Thoracic aorta (tissue), 2 donors: Measurements from ENCODE around the gene SCN8A. TPM values are rescaled to one million over a fixed set of nuclear protein-coding genes. Genes with fewer than 3 reads are reported as not detected.

Source experiments
- ATAC-seq: fragments of 150-250 bp; one replicate; pipeline ENCODE4 v1.8.0; 2017; ENCODE audit warnings: low read depth; ENCODE audit not compliant: insufficient number of reproducible peaks, low FRiP score
- DNase-seq: peaks from one replicate; pipeline ENCODE4 v3.0.0-alpha.2; 2020; ENCODE audit warnings: low spot score
- H3K27ac ChIP-seq, 2 donors: fragments of 200-600 bp; sonication (generic); 1 replicate in 1 of 2; 2 replicates in 1 of 2; pipeline ENCODE4 v1.5.1; 2016; ENCODE audit warnings: mild to moderate bottlenecking in 2 of 2, moderate library complexity in 2 of 2
- H3K27me3 ChIP-seq: fragments of 200-600 bp; sonication (generic); replicated peaks from 2 replicates; pipeline ENCODE4 v1.6.0; 2016; ENCODE audit warnings: mild to moderate bottlenecking; ENCODE audit not compliant: insufficient read depth
- H3K36me3 ChIP-seq: fragments of 200-600 bp; sonication (generic); one replicate; pipeline ENCODE4 v1.5.1; 2016
- H3K4me1 ChIP-seq, 2 donors: fragments of 200-600 bp; sonication (generic); 1 replicate in 1 of 2; 2 replicates in 1 of 2; pipeline versions ENCODE4 v1.5.1 to v1.6.0; 2016; ENCODE audit warnings: low read depth in 2 of 2, mild to moderate bottlenecking in 1 of 2; ENCODE audit not compliant: control insufficient read depth in 1 of 2
- H3K4me3 ChIP-seq: fragments of 200-600 bp; sonication (generic); 2 replicates; pipeline ENCODE4 v1.5.1; 2016; ENCODE audit warnings: mild to moderate bottlenecking
- H3K9me3 ChIP-seq: fragments of 200-600 bp; sonication (generic); 2 replicates; pipeline ENCODE4 v1.5.1; 2016
- total RNA-seq, 2 donors: library from RNA; depleted of rRNA; stranded (reverse); fragments of >200 nt; gene quantifications; one replicate each; pipeline versions ENCODE4 v1.1.0 to v1.2.3, GENCODE V29; 2016
- TF ChIP-seq, protein P1 (sequence below): fragments of 200-600 bp; sonication (generic); IDR thresholded peaks from one replicate; pipeline ENCODE4 v1.5.1; 2019; ENCODE audit warnings: antibody characterized with exemption

Gene SCN8A
- total RNA-seq, 2 donors from 2014 or later = 0.54 TPM; not detected in 1

GRCh38 chr12:51694146-51694545, 103.1 kb downstream of the SCN8A start:
- ATAC-seq (no peak), DNase-seq (no peak)
- Histone ChIP-seq H3K36me3 (no peaks in the 10 kb centered on the region), H3K4me3 (no peak overlapping the region), H3K9me3 (no peaks in the 10 kb centered on the region), H3K27me3 (no peaks in the 10 kb centered on the region), H3K4me1 (no peaks in the 10 kb centered on the region), H3K27ac (no peak overlapping the region)
- TF ChIP-seq, protein P1, sequence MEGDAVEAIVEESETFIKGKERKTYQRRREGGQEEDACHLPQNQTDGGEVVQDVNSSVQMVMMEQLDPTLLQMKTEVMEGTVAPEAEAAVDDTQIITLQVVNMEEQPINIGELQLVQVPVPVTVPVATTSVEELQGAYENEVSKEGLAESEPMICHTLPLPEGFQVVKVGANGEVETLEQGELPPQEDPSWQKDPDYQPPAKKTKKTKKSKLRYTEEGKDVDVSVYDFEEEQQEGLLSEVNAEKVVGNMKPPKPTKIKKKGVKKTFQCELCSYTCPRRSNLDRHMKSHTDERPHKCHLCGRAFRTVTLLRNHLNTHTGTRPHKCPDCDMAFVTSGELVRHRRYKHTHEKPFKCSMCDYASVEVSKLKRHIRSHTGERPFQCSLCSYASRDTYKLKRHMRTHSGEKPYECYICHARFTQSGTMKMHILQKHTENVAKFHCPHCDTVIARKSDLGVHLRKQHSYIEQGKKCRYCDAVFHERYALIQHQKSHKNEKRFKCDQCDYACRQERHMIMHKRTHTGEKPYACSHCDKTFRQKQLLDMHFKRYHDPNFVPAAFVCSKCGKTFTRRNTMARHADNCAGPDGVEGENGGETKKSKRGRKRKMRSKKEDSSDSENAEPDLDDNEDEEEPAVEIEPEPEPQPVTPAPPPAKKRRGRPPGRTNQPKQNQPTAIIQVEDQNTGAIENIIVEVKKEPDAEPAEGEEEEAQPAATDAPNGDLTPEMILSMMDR = no peak

GRCh38 chr12:51695241-51696010, 104.4 kb downstream of the SCN8A start:
- Histone ChIP-seq H3K4me3 (no peak overlapping the region), H3K27me3 (no peaks in the 10 kb centered on the region), H3K36me3 (no peaks in the 10 kb centered on the region), H3K27ac (no peak overlapping the region), H3K9me3 (no peaks in the 10 kb centered on the region), H3K4me1 (no peaks in the 10 kb centered on the region)
- TF ChIP-seq, protein P1 = no peak
- DNase-seq (no peak), ATAC-seq (no peak)

DNA sequence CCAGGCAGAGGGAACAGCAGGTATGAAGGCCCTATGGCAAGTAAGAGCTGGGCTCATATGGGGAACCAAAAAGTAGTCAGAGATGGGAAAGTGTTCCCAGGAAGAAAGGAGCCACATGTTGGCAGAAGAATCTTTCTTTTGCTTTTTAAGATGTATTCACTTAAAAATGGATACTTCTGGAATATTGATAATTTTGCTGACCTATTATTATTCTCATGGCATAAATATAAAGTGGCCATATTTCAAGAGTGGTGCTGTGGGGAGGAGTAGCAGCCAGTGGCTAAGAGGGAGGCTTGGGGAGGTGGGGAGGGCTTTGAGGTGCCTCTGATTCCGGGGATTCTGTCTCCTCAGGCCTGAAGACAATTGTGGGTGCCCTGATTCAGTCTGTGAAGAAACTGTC, 108.2 kb downstream of the SCN8A start:
- H3K36me3 ChIP-seq = no peaks in the 10 kb centered on the region
- ATAC-seq (no peak), DNase-seq (no peak)
- no peaks in the 10 kb centered on the region for H3K9me3 ChIP-seq
- H3K27me3 ChIP-seq = no peaks in the 10 kb centered on the region
- TF ChIP-seq, protein P1 = no peak
- no peak overlapping the region for H3K4me3 ChIP-seq
- H3K4me1 ChIP-seq = no peaks in the 10 kb centered on the region
- H3K27ac ChIP-seq = no peak overlapping the region

DNA sequence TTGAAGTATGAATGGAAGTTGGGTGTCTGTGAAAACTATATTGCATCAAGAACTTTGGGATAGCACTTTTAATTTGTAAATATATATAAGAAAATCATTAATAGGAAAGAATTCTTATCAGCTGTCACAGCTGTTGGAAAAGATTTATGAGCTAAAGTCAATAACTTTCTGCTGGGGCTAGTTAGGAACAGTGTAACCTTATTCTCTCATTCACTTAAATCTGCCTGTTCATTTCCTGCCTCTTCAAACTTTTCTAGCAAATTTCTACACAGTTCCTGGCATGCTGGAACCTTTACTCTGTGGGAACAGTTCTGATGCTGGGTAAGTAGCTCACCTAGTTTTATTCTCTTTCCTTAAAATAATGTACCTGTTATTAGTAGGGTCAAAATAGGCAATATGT, 109.9 kb downstream of the SCN8A start:
- no peak overlapping the region for H3K4me3 ChIP-seq
- no peaks in the 10 kb centered on the region for H3K9me3 ChIP-seq
- DNase-seq = no peak
- no peak overlapping the region for H3K27ac ChIP-seq
- H3K4me1 ChIP-seq = no peaks in the 10 kb centered on the region
- TF ChIP-seq, protein P1 = no peak
- no peaks in the 10 kb centered on the region for H3K36me3 ChIP-seq
- no peak for ATAC-seq
- no peaks in the 10 kb centered on the region for H3K27me3 ChIP-seq

- DNase-seq (no peak), ATAC-seq (no peak)
- no peaks in the 10 kb centered on the region for H3K27me3 ChIP-seq
- H3K4me1 ChIP-seq = no peaks in the 10 kb centered on the region
- H3K9me3 ChIP-seq = no peaks in the 10 kb centered on the region
- TF ChIP-seq, protein P1 = no peak
- no peak overlapping the region for H3K4me3 ChIP-seq
- no peak overlapping the region for H3K27ac ChIP-seq
- no peaks in the 10 kb centered on the region for H3K36me3 ChIP-seq
Observed at GRCh38 chr12:51702587-51702986, 111.6 kb downstream of the SCN8A start.
